Lower leg skin (tissue), 3 donors: Measurements from ENCODE around the gene GIMAP2.

ENCODE experiments used
- CTCF ChIP-seq, 3 donors: fragments of 450-650 bp; IDR thresholded peaks; one replicate each; pipeline ENCODE4 v1.5.1; 2016; ENCODE audit warnings: antibody characterized with exemption in 3 of 3, mild to moderate bottlenecking in 3 of 3, moderate library complexity in 2 of 3
- POLR2A ChIP-seq, 2 donors: fragments of 450-650 bp; IDR thresholded peaks; one replicate each; pipeline ENCODE4 v1.6.1; 2016 to 2017; ENCODE audit warnings: antibody characterized with exemption in 2 of 2, mild to moderate bottlenecking in 1 of 2, moderate library complexity in 1 of 2

- no peak for TF ChIP-seq CTCF (IDR thresholded peaks at IDR 0.05)
- TF ChIP-seq POLR2A (IDR thresholded peaks at IDR 0.05): no peak
These were observed 40.1 kb upstream of the GIMAP2 start for GRCh38 chr7:150645259-150646020.
